Measurements from ENCODE around the gene PIEZO2.

PIEZO2 gene

DNA sequence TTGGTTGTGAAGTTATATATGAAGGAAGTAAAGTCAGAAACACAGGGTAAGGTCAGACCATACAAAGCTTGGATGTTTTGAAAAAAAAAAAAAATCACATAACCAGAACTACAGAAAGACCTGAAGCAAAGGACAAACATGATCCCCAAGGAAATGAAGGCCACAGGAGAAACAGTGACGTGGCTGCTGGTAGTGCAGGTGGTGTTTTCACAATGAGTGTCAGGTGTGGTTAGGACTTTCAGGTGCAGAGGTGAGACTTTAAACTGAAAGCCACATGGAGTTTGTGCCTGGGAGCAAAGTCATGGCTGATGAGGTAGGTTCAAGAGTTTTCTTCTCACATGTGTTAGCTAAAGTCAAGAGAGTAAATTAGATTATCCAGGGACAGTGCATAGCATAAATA, 270.7 kb downstream of the PIEZO2 start:
- no peak for DNase-seq (ENCODE audit: low read depth)
- in situ Hi-C loops (cut with HindIII; ENCODE audit: low sequenced_read_pairs) = no loop called here
- TF ChIP-seq, protein P1, sequence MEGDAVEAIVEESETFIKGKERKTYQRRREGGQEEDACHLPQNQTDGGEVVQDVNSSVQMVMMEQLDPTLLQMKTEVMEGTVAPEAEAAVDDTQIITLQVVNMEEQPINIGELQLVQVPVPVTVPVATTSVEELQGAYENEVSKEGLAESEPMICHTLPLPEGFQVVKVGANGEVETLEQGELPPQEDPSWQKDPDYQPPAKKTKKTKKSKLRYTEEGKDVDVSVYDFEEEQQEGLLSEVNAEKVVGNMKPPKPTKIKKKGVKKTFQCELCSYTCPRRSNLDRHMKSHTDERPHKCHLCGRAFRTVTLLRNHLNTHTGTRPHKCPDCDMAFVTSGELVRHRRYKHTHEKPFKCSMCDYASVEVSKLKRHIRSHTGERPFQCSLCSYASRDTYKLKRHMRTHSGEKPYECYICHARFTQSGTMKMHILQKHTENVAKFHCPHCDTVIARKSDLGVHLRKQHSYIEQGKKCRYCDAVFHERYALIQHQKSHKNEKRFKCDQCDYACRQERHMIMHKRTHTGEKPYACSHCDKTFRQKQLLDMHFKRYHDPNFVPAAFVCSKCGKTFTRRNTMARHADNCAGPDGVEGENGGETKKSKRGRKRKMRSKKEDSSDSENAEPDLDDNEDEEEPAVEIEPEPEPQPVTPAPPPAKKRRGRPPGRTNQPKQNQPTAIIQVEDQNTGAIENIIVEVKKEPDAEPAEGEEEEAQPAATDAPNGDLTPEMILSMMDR (IDR thresholded peaks at IDR 0.05; ENCODE audit: low read depth, low read length, missing control alignments) = no peak
- H3K4me3 ChIP-seq (ENCODE audit: low read depth, low read length) = no peak overlapping the region

DNA sequence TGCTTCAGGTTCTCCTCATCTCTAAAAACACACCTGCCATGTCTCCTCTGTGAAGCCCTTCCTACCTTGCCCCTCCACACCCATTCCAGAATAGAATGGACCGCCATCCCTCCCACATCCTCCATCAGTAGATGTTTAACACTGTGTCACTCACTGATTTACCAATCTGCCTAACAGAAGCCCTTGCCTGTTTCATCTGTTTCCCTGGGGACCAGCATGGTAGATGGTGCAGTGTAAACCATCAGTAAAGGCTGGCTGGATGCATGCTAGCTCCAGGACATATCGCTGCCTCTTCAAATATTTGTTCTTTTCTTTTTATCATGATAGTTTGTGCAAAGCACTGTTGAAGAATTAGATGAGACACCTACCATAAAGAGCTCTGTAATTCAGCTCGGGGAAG, 271.4 kb downstream of the PIEZO2 start:
- in situ Hi-C loops (cut with HindIII; ENCODE audit: low sequenced_read_pairs) = no loop called here
- TF ChIP-seq, protein P1 (IDR thresholded peaks at IDR 0.05; ENCODE audit: low read depth, low read length, missing control alignments) = no peak
- DNase-seq (ENCODE audit: low read depth) = no peak
- no peak overlapping the region for H3K4me3 ChIP-seq (ENCODE audit: low read depth, low read length)

DNA sequence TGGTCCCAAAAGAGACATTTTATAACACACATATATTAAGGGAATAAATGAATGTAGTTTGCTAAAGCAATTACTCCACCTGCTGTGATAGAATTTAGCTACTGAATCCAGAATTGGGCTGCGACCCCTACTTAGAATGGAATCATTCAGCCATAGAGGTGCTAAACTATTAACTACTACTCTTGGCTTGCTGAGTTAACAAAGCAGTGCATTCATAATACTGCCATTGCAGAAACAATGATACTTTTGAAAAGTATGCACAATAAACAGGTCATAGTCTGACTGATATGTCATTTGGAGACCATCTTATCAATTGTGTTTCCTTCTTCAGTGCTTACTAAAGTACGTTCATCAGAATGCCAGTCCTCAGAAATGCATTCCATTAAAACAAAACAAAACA, 273.6 kb downstream of the PIEZO2 start:
- no peak overlapping the region for H3K4me3 ChIP-seq (ENCODE audit: low read depth, low read length)
- in situ Hi-C loops (cut with HindIII; ENCODE audit: low sequenced_read_pairs) = no loop called here
- DNase-seq (ENCODE audit: low read depth) = no peak
- TF ChIP-seq, protein P1 (IDR thresholded peaks at IDR 0.05; ENCODE audit: low read depth, low read length, missing control alignments) = no peak

DNA sequence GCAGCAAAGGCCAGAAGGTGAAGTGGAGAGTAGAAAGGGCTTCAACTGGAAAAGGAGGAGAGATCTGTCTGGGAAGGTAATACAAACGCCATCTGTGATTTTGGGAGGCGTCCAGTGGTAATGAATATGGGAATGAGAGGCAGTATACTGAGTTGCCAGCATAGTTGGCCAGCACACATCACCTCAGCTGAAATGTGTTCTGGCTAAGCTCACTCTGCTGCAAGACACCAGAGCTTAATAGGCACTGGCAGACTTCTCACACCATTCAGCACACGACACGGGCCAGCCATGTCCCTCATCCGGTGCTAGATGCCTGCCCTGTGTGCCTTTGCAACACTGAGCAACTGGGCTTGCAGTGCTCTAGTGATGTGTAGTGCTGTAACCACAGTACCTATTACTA, 277.1 kb downstream of the PIEZO2 start:
- H3K4me3 ChIP-seq (ENCODE audit: low read depth, low read length) = no peak overlapping the region
- in situ Hi-C loops (cut with HindIII; ENCODE audit: low sequenced_read_pairs) = no loop called here
- TF ChIP-seq, protein P1 (IDR thresholded peaks at IDR 0.05; ENCODE audit: low read depth, low read length, missing control alignments) = no peak
- no peak for DNase-seq (ENCODE audit: low read depth)

DNA sequence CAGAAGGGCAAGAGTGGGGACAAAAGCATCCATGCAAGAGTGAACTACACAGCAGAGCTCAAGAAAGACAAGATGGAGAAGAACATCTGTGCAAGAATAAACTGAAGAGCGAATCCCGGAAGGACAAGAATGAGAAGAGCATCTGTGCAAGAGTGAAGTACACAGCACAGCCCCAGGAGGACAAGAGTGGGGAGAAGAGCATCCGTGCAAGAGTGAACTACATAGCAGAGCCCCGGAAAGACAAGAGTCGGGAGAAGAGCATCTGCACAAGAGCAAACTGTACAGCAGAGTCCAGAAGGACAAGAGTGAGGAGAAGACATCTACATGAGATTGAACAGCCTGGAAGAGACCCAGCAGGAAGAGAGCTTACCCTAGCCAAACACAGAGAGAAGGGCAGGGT, 284.6 kb downstream of the PIEZO2 start:
- DNase-seq (ENCODE audit: low read depth) = no peak
- no peak overlapping the region for H3K4me3 ChIP-seq (ENCODE audit: low read depth, low read length)
- in situ Hi-C loops (cut with HindIII; ENCODE audit: low sequenced_read_pairs) = no loop called here
- TF ChIP-seq, protein P1 (IDR thresholded peaks at IDR 0.05; ENCODE audit: low read depth, low read length, missing control alignments) = no peak

DNA sequence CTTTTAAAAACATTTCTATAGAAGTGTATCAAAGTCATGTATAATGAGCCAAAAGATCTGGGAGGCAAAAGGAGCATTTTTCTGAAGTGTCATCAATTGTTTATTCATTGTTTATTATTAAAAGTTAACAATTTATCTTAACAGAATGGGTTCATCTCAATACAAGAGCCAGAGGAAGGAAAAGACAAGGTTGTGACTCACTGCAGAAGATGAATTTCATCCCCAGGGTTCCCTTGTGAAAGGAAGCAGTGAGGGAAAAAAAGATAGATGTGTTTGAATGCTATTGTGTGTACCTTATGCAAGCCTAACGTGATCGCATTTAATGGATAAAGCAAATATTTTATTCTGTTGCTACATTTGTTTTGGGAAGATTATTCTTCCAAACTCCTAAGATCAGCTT, 286.3 kb downstream of the PIEZO2 start:
- in situ Hi-C loops (cut with HindIII; ENCODE audit: low sequenced_read_pairs) = no loop called here
- DNase-seq (ENCODE audit: low read depth) = no peak
- TF ChIP-seq, protein P1 (IDR thresholded peaks at IDR 0.05; ENCODE audit: low read depth, low read length, missing control alignments) = no peak
- no peak overlapping the region for H3K4me3 ChIP-seq (ENCODE audit: low read depth, low read length)

DNA sequence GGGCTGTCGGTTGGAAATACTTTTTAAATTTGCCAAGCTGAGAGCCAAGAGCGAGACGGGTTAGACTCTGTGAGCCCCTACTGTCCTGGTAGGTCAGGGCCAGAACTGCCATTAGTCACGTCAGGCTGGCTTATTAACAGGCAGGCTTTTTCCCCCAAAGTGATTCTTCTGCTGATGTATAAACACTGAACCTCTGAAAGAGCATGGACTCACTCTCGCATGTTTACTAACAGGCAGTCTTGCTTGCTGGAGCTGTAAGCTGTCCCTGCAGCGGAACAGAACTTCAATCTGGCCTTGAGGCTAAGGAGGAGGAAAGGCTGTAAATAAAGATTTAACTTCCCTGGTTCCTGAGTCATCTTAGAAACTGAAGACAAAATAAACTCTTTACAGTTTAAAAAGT, 288.4 kb downstream of the PIEZO2 start:
- no peak overlapping the region for H3K4me3 ChIP-seq (ENCODE audit: low read depth, low read length)
- TF ChIP-seq, protein P1 (IDR thresholded peaks at IDR 0.05; ENCODE audit: low read depth, low read length, missing control alignments) = no peak
- in situ Hi-C loops (cut with HindIII; ENCODE audit: low sequenced_read_pairs) = no loop called here
- DNase-seq (ENCODE audit: low read depth) = no peak

All from astrocyte of the cerebellum (primary cell).